ENCODE data around the gene CNIH1. TPM values are rescaled to one million over a fixed set of nuclear protein-coding genes. Genes with fewer than 3 reads are reported as not detected.
"Not testable (repeated sequence)": the region's sequence is repeated elsewhere in the genome, so short reads cannot be mapped to it uniquely, and the experiment has no call there.

CNIH1 gene
- total and polyA plus RNA-seq, 7 experiments from 2014 or later, result 50.5 to 99.3 (median 59.7) TPM

DNA sequence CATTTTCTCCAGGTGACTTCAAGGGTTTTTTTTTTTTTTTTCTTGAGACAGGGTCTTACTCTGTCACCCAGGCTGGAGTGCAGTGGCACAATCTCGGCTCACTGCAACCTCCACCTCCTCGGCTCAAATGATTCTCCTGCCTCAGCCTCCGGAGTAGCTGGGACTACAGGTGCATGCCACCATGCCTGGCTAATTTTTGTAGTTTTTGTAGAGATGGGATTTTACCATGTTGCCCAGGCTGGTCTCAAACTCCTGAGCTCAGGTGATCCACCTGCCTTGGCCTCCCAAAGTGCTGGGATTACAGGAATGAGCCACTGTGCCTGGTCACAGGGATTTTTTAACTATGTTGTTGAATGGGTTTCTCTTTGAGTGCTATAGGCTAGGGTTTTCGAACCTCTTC, 3.2 kb downstream of the CNIH1 start:
- H3K27me3 ChIP-seq (ENCODE audit: control insufficient read depth in 2 of 2, insufficient read depth in 2 of 2, low read length in 2 of 2); DNase-seq; H3K36me3 ChIP-seq (ENCODE audit: control insufficient read depth in 2 of 3, insufficient read depth in 3 of 3, low read length in 3 of 3); POLR2A ChIA-PET; H3K27me3 Mint-ChIP-seq; intact Hi-C loops (cut with micrococcal nuclease); H3K9me3 ChIP-seq (ENCODE audit: control insufficient read depth in 2 of 3, low read length in 3 of 3); H3K27ac Mint-ChIP-seq; H3K9me3 Mint-ChIP-seq; H3K4me3 ChIP-seq (ENCODE audit: low read length); H3K4me3 Mint-ChIP-seq; ATAC-seq; H3K27ac ChIP-seq (ENCODE audit: low read depth, low read length): not testable (repeated sequence)
- peaks cover 16 to 23% of the 10 kb centered on the region in 2 donors for H3K4me1 ChIP-seq (ENCODE audit: control insufficient read depth in 2 of 2, insufficient read depth in 2 of 2, low read length in 2 of 2)
- peaks cover 0 to 18% (median 7%) of the 10 kb centered on the region in 5 donors for H3K36me3 Mint-ChIP-seq
- H3K4me1 Mint-ChIP-seq, result peaks cover 42 to 85% (median 81%) of the 10 kb centered on the region in 7 donors
- CTCF ChIA-PET, result interaction anchor here (0.6 kb wide), 1 partner anchor 450 kb away, joined by 4 read pairs; no protein-coding TSS in a partner anchor

DNA sequence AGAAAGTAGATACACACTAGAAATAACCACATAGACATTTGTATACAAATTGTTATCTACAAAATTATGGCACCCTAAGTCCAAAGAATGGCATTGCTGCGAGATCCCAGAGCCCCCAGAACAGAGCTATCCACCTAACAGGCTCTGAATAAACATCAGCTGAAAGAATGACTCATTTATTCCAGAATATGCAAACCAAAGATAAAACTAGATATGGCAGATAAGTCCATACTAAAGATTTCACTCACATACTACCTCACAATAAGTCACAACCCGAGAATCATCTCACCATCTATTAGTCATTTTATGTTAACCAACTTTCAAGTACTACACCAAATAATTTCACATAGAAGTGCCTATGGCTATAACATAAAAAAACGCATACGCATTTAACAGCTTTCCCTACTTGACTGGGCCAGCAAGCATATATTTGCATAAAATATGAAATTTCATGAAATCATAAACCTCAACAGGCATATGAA, 5.6 kb downstream of the CNIH1 start:
- Mint-ChIP-seq H3K36me3 (peaks cover 0 to 32% (median 7%) of the 10 kb centered on the region in 5 donors), H3K27ac (peak overlapping the region in 4 of 9 donors; percentile 1 to 60 (median 34)), H3K9me3 (no peaks in the 10 kb centered on the region), H3K27me3 (no peaks in the 10 kb centered on the region), H3K4me1 (peaks cover 37 to 79% (median 78%) of the 10 kb centered on the region in 7 donors), H3K4me3 (peak overlapping the region in 4 of 10 donors; percentile 4 to 57 (median 28))
- DNase-seq (no peak), ATAC-seq (peak; percentile 38)
- ChIA-PET CTCF (no interaction called here), POLR2A (no interaction called here)
- H3K4me1 ChIP-seq (ENCODE audit: control insufficient read depth in 2 of 2, insufficient read depth in 2 of 2, low read length in 2 of 2), result peaks cover 15 to 16% of the 10 kb centered on the region in 2 donors
- no peak overlapping the region for H3K27ac ChIP-seq (ENCODE audit: low read depth, low read length)
- no peaks in the 10 kb centered on the region for H3K9me3 ChIP-seq (ENCODE audit: control insufficient read depth in 2 of 3, low read length in 3 of 3)
- intact Hi-C loops (cut with micrococcal nuclease), result loop anchor here in 1 of 2 donors (1.0 kb wide), 1 partner anchor 39 kb away; no protein-coding TSS in a partner anchor
- peaks cover 0 to 8% (median 0%) of the 10 kb centered on the region in 3 experiments for H3K36me3 ChIP-seq (ENCODE audit: control insufficient read depth in 2 of 3, insufficient read depth in 3 of 3, low read length in 3 of 3)
- H3K27me3 ChIP-seq (ENCODE audit: control insufficient read depth in 2 of 2, insufficient read depth in 2 of 2, low read length in 2 of 2), result no peaks in the 10 kb centered on the region
- no peak overlapping the region for H3K4me3 ChIP-seq (ENCODE audit: low read length)

GRCh38 chr14:54428527-54428926, 12.6 kb downstream of the CNIH1 start:
- H3K4me3 ChIP-seq (ENCODE audit: low read length), result no peak overlapping the region
- no peaks in the 10 kb centered on the region for H3K9me3 ChIP-seq (ENCODE audit: control insufficient read depth in 2 of 3, low read length in 3 of 3)
- Mint-ChIP-seq H3K27me3 (no peaks in the 10 kb centered on the region), H3K36me3 (peaks cover 0 to 61% (median 11%) of the 10 kb centered on the region in 5 donors), H3K4me1 (peaks cover 3 to 15% (median 13%) of the 10 kb centered on the region in 7 donors), H3K9me3 (no peaks in the 10 kb centered on the region), H3K4me3 (no peak overlapping the region), H3K27ac (no peak overlapping the region)
- intact Hi-C loops (cut with micrococcal nuclease), result no loop called here
- no peaks in the 10 kb centered on the region for H3K4me1 ChIP-seq (ENCODE audit: control insufficient read depth in 2 of 2, insufficient read depth in 2 of 2, low read length in 2 of 2)
- ATAC-seq, result no peak
- no peak for DNase-seq
- CTCF ChIA-PET, result no interaction called here
- POLR2A ChIA-PET, result no interaction called here
- H3K27me3 ChIP-seq (ENCODE audit: control insufficient read depth in 2 of 2, insufficient read depth in 2 of 2, low read length in 2 of 2), result no peaks in the 10 kb centered on the region
- peaks cover 4 to 52% (median 4%) of the 10 kb centered on the region in 3 experiments for H3K36me3 ChIP-seq (ENCODE audit: control insufficient read depth in 2 of 3, insufficient read depth in 3 of 3, low read length in 3 of 3)
- H3K27ac ChIP-seq (ENCODE audit: low read depth, low read length), result no peak overlapping the region

DNA sequence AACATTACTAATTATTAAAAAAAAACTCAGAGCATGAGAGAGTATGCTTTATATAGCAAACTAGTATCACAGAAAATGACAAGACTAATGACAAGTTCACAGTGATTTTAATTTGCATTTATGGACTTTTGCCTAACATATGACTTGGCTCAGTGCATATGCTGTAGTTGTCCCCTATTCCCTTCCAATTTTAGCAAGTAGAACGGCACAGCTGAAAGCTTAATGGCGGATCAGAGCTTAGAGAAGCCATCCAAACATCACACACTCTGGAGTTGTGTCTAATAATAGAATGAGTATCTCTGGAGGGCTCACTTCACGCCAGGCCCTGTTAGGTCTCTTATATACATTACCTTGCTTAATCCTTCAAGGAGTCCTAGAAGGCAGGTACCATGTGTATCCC, 13.3 kb downstream of the CNIH1 start:
- peaks cover 0 to 9% (median 7%) of the 10 kb centered on the region in 7 donors for H3K4me1 Mint-ChIP-seq
- no peak overlapping the region for H3K27ac ChIP-seq (ENCODE audit: low read depth, low read length)

DNA sequence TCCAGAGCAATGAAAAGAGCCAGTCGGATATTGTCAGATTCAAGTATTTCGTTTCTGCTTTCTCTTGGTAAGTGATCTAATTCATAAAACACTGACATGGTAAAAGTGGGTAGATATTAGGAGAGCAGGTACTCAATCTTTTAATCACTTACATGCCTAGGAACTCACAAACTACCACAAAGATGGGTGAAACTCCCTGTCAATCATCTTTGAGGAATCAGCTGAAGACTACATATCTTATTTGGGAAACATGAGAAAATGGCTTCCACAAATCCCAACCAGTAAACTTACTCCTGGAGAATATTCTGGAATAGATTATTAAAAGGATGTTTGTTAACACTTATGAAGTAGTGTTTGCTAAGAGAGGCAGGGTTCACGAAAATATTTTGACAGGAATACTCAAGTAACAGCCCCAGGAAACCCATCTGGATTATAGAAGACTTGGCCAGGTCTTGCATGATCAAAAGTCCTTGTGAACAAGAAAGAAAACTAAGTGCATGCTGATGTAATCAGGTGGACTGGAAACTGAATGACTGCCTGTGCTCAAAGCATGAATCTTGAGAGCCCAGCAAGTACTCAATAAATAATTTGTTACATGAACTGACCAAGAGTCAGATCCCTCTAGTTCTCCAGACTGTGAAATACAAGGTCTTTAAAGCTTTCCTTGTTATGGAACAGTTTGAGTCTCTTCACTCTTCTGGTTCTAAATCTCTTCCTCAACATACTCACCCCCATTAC, 15.5 kb downstream of the CNIH1 start:
- no peak for ATAC-seq
- intact Hi-C loops (cut with micrococcal nuclease), result no loop called here
- POLR2A ChIA-PET, result no interaction called here

More for the DNA sequence above, 13.3 kb downstream of the CNIH1 start:
- DNase-seq, result no peak
- no peak overlapping the region for H3K4me3 ChIP-seq (ENCODE audit: low read length)
- ChIA-PET CTCF (no interaction called here), POLR2A (no interaction called here)
- H3K36me3 ChIP-seq (ENCODE audit: control insufficient read depth in 2 of 3, insufficient read depth in 3 of 3, low read length in 3 of 3), result peaks cover 4 to 52% (median 4%) of the 10 kb centered on the region in 3 experiments
- no peak for ATAC-seq
- Mint-ChIP-seq H3K36me3 (peaks cover 0 to 56% (median 11%) of the 10 kb centered on the region in 5 donors), H3K27ac (no peak overlapping the region), H3K9me3 (no peaks in the 10 kb centered on the region), H3K27me3 (no peaks in the 10 kb centered on the region), H3K4me3 (no peak overlapping the region)
- H3K9me3 ChIP-seq (ENCODE audit: control insufficient read depth in 2 of 3, low read length in 3 of 3), result no peaks in the 10 kb centered on the region
- no peaks in the 10 kb centered on the region for H3K4me1 ChIP-seq (ENCODE audit: control insufficient read depth in 2 of 2, insufficient read depth in 2 of 2, low read length in 2 of 2)
- H3K27me3 ChIP-seq (ENCODE audit: control insufficient read depth in 2 of 2, insufficient read depth in 2 of 2, low read length in 2 of 2), result no peaks in the 10 kb centered on the region
- intact Hi-C loops (cut with micrococcal nuclease), result no loop called here

DNA sequence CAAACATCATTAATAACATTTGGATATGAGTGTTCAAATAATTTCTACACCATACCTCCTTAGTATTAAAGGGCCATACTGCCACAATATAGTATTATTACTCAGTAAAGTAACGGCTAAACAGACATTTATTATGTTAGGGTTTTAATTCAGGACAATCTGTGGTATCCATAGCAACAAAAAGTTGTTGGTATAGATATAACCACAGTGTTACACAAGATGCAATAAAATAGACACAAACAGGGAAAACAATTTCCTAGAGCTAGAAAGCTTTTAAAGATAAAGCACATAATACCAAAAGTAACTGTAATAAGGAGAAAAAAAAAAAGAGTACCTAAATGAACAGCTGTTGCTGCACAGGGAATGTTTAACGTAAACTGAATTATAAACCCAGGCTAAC, 16.1 kb downstream of the CNIH1 start:
- peaks cover 4 to 38% (median 4%) of the 10 kb centered on the region in 3 experiments for H3K36me3 ChIP-seq (ENCODE audit: control insufficient read depth in 2 of 3, insufficient read depth in 3 of 3, low read length in 3 of 3)
- H3K9me3 Mint-ChIP-seq, result peaks cover 0 to 2% (median 0%) of the 10 kb centered on the region in 11 donors
- H3K27me3 Mint-ChIP-seq, result no peaks in the 10 kb centered on the region
- H3K4me3 ChIP-seq (ENCODE audit: low read length), result no peak overlapping the region
- H3K4me3 Mint-ChIP-seq, result no peak overlapping the region
- no peaks in the 10 kb centered on the region for H3K4me1 ChIP-seq (ENCODE audit: control insufficient read depth in 2 of 2, insufficient read depth in 2 of 2, low read length in 2 of 2)
- POLR2A ChIA-PET, result no interaction called here
- DNase-seq (no peak), ATAC-seq (no peak)
- H3K36me3 Mint-ChIP-seq, result peaks cover 0 to 36% (median 11%) of the 10 kb centered on the region in 5 donors
- peaks cover 0 to 6% (median 2%) of the 10 kb centered on the region in 7 donors for H3K4me1 Mint-ChIP-seq
- H3K27ac ChIP-seq (ENCODE audit: low read depth, low read length), result no peak overlapping the region
- H3K9me3 ChIP-seq (ENCODE audit: control insufficient read depth in 2 of 3, low read length in 3 of 3), result no peaks in the 10 kb centered on the region
- intact Hi-C loops (cut with micrococcal nuclease), result no loop called here
- CTCF ChIA-PET, result interaction anchor here (0.8 kb wide), 1 partner anchor 18 kb away, joined by 3 read pairs; no protein-coding TSS in a partner anchor
- no peaks in the 10 kb centered on the region for H3K27me3 ChIP-seq (ENCODE audit: control insufficient read depth in 2 of 2, insufficient read depth in 2 of 2, low read length in 2 of 2)
- H3K27ac Mint-ChIP-seq, result no peak overlapping the region

More for the DNA sequence above, 15.5 kb downstream of the CNIH1 start:
- Histone ChIP-seq H3K4me3 (ENCODE audit: low read length) (no peak overlapping the region), H3K36me3 (ENCODE audit: control insufficient read depth in 2 of 3, insufficient read depth in 3 of 3, low read length in 3 of 3) (peaks cover 4 to 44% (median 4%) of the 10 kb centered on the region in 3 experiments), H3K27me3 (ENCODE audit: control insufficient read depth in 2 of 2, insufficient read depth in 2 of 2, low read length in 2 of 2) (no peaks in the 10 kb centered on the region), H3K4me1 (ENCODE audit: control insufficient read depth in 2 of 2, insufficient read depth in 2 of 2, low read length in 2 of 2) (no peaks in the 10 kb centered on the region), H3K27ac (ENCODE audit: low read depth, low read length) (no peak overlapping the region), H3K9me3 (ENCODE audit: control insufficient read depth in 2 of 3, low read length in 3 of 3) (no peaks in the 10 kb centered on the region)
- Mint-ChIP-seq H3K27me3 (no peaks in the 10 kb centered on the region), H3K27ac (peak overlapping the region in 2 of 9 donors; percentile 1 to 19), H3K9me3 (no peaks in the 10 kb centered on the region), H3K4me3 (no peak overlapping the region), H3K4me1 (peaks cover 0 to 2% (median 0%) of the 10 kb centered on the region in 7 donors), H3K36me3 (peaks cover 0 to 42% (median 11%) of the 10 kb centered on the region in 5 donors)
- no peak for DNase-seq
- CTCF ChIA-PET, result interaction anchor here (0.8 kb wide), 1 partner anchor 18 kb away, joined by 3 read pairs; no protein-coding TSS in a partner anchor
